Activated T-helper 1 cell treated with Interleukin-2 at 50 U/mL for 16 hours (primary cell): ENCODE measurements around the gene LMTK2.
A peak's percentile ranks its signal among the peaks of the same experiment; 100 is the strongest.

Source experiments
- DNase-seq: peaks from one replicate; pipeline ENCODE4 v3.0.0-alpha.2; 2020; ENCODE audit warnings: low read depth

LMTK2 gene

DNA sequence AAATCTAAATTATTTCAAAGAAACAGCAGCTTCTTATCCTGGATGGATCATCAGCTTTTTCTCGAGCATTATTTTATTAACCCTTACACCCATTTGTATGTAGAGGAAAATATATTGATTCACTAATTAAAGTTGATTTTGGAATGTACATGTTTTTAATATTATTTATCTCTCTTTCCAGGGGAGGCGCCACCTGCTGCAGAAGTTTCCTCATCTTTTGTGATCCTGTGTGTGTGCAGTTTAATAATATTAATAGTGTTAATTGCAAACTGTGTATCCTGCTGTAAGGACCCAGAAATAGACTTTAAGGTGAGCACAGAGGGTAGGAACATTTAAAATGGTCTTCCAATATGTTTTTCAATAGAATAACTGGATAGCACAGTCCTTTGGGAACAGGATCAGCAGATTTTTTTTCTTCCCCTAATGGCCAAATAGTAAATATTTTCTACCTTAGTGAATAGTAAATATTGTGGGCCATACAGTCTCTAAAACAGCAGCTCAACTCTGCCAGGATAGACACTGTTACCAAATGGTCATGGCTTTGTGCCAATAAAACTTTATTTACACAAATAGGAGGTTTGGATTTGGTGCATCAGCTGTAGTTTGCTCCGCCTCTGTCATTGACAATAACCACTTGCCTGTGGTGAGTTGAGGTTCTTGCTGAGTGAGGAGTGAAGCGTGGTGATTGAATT is 30.6 kb downstream of the LMTK2 start:
- DNase-seq = no peak

GRCh38 chr7:98137826-98138151 is 31.1 kb downstream of the LMTK2 start:
- no peak for DNase-seq

- no peak for DNase-seq
Observed at GRCh38 chr7:98138672-98139071, 32.0 kb downstream of the LMTK2 start.

DNA sequence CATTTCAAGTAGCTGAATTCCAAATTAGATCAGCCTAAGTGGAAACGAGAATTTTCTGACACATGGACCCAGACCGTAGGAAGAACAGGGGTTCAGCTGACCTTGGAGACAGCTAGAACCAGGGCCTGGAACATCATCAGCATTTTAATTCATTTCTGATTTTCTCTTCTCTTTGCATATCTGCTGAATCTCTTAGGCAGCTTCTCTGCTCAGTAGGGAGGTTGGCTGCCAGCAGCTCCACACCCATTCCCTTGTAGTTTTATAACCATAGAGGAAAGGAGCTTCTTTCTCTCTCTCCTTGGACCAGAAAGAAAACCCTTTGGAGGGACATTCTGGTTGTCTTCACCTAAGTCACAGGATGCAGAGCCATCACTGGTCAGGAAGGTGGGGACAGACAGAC is 36.0 kb downstream of the LMTK2 start:
- no peak for DNase-seq

DNA sequence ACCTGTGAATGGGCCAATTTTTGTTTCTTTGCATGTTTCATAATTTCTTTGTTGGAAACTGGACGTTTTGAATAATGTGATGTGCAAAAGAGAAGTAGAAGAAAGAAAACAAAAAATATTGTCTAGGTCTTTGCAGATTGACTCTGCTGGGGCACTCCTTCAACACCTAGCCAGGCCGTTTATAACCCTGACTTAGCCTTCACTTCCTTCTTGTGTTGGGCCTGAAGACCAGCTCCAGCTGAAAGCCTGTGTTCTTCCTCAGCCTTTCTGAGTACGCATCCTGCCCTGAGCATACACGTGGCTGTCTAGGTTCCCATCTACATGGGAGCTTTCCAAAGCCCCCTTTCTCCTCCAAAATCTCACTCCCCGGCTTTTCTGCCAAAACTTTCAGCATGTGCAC is 41.9 kb downstream of the LMTK2 start:
- no peak for DNase-seq

DNA sequence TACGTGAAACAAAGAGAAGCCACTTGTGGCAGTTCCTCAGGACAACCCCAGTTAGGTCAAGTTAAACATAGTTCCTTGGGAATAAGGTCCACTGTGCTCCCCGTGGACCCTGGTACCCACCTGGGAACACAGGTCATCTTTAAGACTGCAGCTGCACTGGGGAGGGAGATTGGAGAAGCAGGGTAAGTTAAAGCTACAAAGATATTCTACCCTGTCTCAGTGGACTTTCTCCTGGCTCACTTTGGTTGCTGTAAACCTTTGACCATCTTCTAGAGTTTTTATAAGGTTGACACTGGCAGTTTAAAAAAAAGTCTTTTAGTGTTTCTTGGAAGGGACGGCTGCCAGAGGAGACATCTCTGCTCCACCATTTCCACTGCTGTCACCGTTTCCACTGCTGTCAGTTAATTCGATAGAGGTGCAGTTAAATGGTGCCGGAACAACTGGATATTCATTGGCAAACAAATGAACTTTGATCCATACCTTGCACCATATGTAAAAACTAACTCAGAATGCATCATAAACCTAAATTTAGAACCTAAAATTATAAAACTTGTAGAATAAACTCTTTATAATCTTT is 42.5 kb downstream of the LMTK2 start:
- no peak for DNase-seq

GRCh38 chr7:98151884-98152283 is 45.2 kb downstream of the LMTK2 start:
- no peak for DNase-seq

- DNase-seq = no peak
Observed at GRCh38 chr7:98156700-98157099, 50.0 kb downstream of the LMTK2 start.

DNA sequence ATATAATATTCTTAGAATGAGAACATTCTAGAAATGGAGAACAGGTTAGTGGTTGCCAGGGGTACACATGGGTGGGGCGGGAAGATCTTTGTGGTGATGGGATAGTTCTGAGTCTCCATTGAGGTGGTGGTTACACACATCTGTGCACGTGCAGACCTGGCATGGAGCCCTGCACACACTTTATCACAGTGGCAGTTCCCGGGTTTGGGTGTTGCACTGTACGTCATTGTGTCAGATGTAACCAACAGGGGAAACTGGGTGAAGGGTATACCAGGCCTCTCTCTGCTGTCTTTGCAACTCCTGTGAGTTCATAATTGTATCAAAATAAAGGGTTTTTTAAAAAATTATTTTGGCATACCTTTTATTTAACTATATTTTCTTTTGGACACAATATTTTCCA is 51.1 kb downstream of the LMTK2 start:
- no peak for DNase-seq

DNA sequence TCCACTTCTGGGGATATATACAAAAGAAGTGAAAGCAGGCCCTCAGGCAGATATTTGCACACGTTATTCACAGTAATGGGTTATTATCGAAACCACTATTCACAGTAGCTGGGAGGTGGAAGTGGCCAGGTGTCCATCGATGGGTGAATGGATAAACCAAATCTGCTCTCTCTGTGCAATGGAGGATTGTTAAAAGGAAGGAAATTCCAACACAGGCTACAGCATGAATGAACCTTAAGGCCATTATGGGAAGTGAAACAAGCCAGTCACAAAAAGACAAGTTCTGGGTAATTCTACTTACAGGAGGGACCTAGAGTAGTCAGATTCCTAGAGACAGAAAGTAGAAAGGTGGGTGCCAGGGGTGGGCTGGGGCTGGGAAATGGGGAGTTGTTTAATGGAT is 56.1 kb downstream of the LMTK2 start:
- DNase-seq = no peak

- no peak for DNase-seq
Observed at GRCh38 chr7:98163269-98163668, 56.6 kb downstream of the LMTK2 start.

- DNase-seq = no peak
Observed at GRCh38 chr7:98163704-98164494, 57.2 kb downstream of the LMTK2 start.

GRCh38 chr7:98165827-98166667 is 59.4 kb downstream of the LMTK2 start:
- DNase-seq = no peak

GRCh38 chr7:98166668-98166970 is 60.0 kb downstream of the LMTK2 start:
- DNase-seq = no peak

DNA sequence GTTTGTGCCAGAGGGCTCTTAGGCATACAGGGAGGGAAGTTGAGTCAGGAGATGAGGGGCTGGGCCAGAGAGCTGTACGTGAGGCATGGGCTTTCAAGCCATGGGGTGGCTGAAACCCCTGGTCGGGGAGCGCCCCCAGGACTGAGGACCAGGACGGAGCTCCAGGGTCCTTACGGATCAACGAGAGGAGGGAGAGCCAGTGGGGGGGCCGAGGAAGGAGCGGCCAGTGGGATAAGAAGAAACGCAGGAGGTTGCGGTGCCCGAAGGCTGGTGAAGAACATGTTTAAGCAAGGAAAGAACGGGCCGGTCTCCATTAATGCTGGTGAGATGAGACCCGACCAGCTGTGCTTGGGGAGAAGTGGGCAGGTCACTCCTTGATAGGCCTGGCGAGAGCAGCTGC is 61.0 kb downstream of the LMTK2 start:
- no peak for DNase-seq

GRCh38 chr7:98168181-98168903 is 61.7 kb downstream of the LMTK2 start:
- DNase-seq = peak; percentile 29

GRCh38 chr7:98168904-98169621 is 62.4 kb downstream of the LMTK2 start:
- DNase-seq = no peak

GRCh38 chr7:98170966-98171365 is 64.3 kb downstream of the LMTK2 start:
- DNase-seq = no peak

- no peak for DNase-seq
Observed at GRCh38 chr7:98171449-98171848, 64.8 kb downstream of the LMTK2 start.

DNA sequence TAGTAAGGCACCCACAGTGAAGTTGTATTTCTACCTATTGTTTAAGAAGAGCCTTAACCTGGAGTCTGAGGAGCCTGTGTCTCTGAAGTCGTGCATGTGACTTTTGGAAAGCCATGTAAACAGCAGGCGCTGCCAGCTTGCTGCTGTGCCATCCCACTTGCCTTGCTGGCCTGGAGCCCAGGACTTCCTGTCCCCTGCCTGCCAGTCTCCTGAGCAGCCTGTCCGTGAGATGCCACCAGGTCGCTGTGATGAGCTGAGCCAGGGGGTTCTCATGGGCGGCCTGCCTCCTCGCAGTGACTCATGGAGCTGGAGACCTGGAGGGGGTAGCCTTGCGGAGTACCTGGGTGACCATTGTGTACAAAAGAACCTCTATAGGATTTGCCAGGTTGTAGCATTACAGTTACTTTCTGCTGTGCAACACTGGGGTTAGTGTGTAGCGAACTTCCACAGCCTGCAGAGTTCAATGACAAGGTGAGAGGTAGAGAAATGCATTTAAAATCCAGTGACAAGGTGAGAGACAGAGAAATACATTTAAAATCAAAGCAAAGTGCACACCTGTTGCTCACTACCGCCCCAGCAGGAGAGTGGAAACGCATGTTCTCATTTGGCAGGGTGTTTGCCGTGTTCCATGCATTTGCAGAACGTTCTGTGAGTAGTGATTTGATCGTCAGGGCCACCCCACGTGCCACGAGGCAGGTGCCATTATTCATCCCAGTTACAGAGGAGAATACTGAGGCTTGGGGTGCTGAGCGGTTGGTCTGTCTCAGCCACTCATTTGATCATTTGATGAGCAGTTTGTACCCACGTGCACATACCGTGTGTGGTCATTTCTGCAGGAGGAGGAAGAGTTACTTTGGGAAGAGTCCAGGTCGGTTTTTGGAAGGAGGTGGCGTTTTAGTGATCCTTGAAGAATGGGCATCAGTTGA is 67.9 kb downstream of the LMTK2 start:
- DNase-seq = no peak
